HepG2 (cell line): ENCODE measurements around the gene MXRA7. TPM values are rescaled to one million over a fixed set of nuclear protein-coding genes. Genes with fewer than 3 reads are reported as not detected.

Source experiments
- HDAC6 ChIP-seq: fragments of 200-600 bp; sonication (generic); IDR thresholded peaks from 2 replicates; pipeline ENCODE4 v1.7.0; 2017; ENCODE audit warnings: mild to moderate bottlenecking, antibody characterized with exemption, low read length, low read depth
- KDM5A ChIP-seq: fragments of 200-600 bp; sonication (generic); IDR thresholded peaks from 2 replicates; pipeline ENCODE4 v1.7.0; 2018; ENCODE audit warnings: antibody characterized with exemption, mild to moderate bottlenecking, low read length, borderline replicate concordance
- NCOA1 ChIP-seq: sonication (generic); formaldehyde crosslinking; IDR thresholded peaks from 2 replicates; pipeline ENCODE4 v1.9.0; 2021; ENCODE audit warnings: missing genetic modification reagents
- ZBTB7B ChIP-seq: sonication (generic); formaldehyde crosslinking; IDR thresholded peaks from 2 replicates; pipeline ENCODE4 v1.4.0; 2020; ENCODE audit warnings: missing genetic modification reagents
- ZNF605 ChIP-seq: sonication (generic); formaldehyde crosslinking; IDR thresholded peaks from 2 replicates; pipeline ENCODE4 v1.8.0; 2022; ENCODE audit warnings: mild to moderate bottlenecking, missing genetic modification reagents
- polyA plus RNA-seq, 8 experiments: library from polyadenylated mRNA; depleted of rRNA in 3 of 8; stranded (reverse) in 7 of 8; unstranded in 1 of 8; fragments of >200 nt; fragmentation: Illumina TruSeq in 4 of 8; extraction: Trizol in 4 of 8; gene quantifications; 2 replicates each; pipeline versions ENCODE4 v1.2.1 to v1.2.3, GENCODE V29; 2011 to 2016; ENCODE audit warnings: low read depth in 4 of 8, missing spikeins in 1 of 8, mixed read lengths in 1 of 8; ENCODE audit not compliant: insufficient read depth in 1 of 8
- total RNA-seq, 5 experiments: library from RNA; depleted of rRNA; stranded (reverse); fragments of >200 nt; fragmentation: Illumina TruSeq; extraction: Trizol; gene quantifications; 2 replicates each; pipeline ENCODE4 v1.2.3, GENCODE V29; 2016; ENCODE audit warnings: low read depth in 1 of 5
- TF ChIP-seq, protein P1 (sequence below), 2 experiments: IDR thresholded peaks; 2 replicates each; pipeline ENCODE4 v1.6.1; 2011 to 2012; ENCODE audit warnings: low read length in 2 of 2, borderline replicate concordance in 1 of 2, low read depth in 1 of 2, mild to moderate bottlenecking in 1 of 2, moderate library complexity in 1 of 2
- TF ChIP-seq, protein P2 (sequence below): sonication (generic); formaldehyde crosslinking; IDR thresholded peaks from 2 replicates; pipeline ENCODE4 v1.9.0; 2021; ENCODE audit warnings: missing genetic modification reagents, borderline replicate concordance
- TF ChIP-seq, protein P3 (sequence below): sonication (generic); formaldehyde crosslinking; IDR thresholded peaks from 2 replicates; pipeline ENCODE4 v1.8.0; 2023; ENCODE audit warnings: mild to moderate bottlenecking, missing genetic modification reagents
- TF ChIP-seq, protein P4 (sequence below): sonication (generic); formaldehyde crosslinking; IDR thresholded peaks from 2 replicates; pipeline ENCODE4 v1.5.1; 2020; ENCODE audit warnings: mild to moderate bottlenecking, missing genetic modification reagents
- TF ChIP-seq, protein P5 (sequence below): sonication (generic); formaldehyde crosslinking; IDR thresholded peaks from 2 replicates; pipeline ENCODE4 v1.5.0; 2020; ENCODE audit warnings: mild to moderate bottlenecking, missing genetic modification reagents, borderline replicate concordance
- TF ChIP-seq, protein P6 (sequence below): sonication (generic); formaldehyde crosslinking; IDR thresholded peaks from 2 replicates; pipeline ENCODE4 v1.5.0; 2020; ENCODE audit warnings: missing genetic modification reagents

MXRA7 gene
- total and polyA plus RNA-seq, 2 of the 13 experiments (the other 11 are each of a cell fraction or from before 2014, with no cell fraction given) = 44.8 to 112 TPM

DNA sequence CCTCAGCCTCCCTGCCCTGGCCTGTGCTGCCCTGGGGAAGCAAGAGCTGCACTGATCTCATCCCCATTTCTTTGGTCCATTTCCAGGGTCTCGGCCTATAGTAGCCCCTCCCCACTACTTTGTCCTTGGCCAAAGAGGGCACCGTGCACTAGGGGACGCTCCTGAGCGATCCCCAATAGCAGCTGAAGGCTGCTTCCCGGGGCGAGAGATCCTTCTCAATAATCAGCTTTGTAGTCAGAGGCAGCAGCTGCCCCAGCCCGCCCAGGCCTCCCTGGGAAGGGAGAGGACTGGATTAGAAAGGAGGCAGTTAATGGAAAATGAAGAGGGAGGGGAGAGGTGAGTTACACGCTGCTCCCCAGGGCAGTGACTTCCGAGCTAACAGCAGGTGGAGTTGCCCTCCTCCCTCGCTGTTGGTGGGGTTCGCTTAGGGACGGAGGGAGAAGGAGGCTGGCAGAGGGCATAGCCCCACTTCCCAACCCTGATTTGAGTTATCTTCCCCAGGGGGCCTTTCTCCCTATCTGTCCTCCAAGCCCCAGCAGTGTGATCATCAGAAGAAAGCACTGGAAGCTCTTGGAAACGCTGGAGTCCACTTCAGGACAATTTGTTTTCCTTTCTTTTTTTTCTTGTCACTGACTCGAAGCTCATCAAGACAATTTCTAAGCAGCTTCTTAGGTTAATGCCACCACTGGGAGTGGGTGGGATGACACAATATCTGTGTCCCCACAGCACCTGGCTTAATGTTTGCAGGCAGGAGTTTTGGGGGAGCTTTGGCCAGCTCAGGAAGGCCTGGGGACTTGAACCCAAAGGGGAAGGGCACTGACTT lies 2.6 kb downstream of the MXRA7 start (continued):
- TF ChIP-seq, protein P1, sequence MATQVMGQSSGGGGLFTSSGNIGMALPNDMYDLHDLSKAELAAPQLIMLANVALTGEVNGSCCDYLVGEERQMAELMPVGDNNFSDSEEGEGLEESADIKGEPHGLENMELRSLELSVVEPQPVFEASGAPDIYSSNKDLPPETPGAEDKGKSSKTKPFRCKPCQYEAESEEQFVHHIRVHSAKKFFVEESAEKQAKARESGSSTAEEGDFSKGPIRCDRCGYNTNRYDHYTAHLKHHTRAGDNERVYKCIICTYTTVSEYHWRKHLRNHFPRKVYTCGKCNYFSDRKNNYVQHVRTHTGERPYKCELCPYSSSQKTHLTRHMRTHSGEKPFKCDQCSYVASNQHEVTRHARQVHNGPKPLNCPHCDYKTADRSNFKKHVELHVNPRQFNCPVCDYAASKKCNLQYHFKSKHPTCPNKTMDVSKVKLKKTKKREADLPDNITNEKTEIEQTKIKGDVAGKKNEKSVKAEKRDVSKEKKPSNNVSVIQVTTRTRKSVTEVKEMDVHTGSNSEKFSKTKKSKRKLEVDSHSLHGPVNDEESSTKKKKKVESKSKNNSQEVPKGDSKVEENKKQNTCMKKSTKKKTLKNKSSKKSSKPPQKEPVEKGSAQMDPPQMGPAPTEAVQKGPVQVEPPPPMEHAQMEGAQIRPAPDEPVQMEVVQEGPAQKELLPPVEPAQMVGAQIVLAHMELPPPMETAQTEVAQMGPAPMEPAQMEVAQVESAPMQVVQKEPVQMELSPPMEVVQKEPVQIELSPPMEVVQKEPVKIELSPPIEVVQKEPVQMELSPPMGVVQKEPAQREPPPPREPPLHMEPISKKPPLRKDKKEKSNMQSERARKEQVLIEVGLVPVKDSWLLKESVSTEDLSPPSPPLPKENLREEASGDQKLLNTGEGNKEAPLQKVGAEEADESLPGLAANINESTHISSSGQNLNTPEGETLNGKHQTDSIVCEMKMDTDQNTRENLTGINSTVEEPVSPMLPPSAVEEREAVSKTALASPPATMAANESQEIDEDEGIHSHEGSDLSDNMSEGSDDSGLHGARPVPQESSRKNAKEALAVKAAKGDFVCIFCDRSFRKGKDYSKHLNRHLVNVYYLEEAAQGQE (IDR thresholded peaks at IDR 0.05; ENCODE audit: borderline replicate concordance in 1 of 2, low read depth in 1 of 2, low read length in 2 of 2) = no peak
- TF ChIP-seq HDAC6 = no peak
- no peak for TF ChIP-seq NCOA1
- TF ChIP-seq, protein P2, sequence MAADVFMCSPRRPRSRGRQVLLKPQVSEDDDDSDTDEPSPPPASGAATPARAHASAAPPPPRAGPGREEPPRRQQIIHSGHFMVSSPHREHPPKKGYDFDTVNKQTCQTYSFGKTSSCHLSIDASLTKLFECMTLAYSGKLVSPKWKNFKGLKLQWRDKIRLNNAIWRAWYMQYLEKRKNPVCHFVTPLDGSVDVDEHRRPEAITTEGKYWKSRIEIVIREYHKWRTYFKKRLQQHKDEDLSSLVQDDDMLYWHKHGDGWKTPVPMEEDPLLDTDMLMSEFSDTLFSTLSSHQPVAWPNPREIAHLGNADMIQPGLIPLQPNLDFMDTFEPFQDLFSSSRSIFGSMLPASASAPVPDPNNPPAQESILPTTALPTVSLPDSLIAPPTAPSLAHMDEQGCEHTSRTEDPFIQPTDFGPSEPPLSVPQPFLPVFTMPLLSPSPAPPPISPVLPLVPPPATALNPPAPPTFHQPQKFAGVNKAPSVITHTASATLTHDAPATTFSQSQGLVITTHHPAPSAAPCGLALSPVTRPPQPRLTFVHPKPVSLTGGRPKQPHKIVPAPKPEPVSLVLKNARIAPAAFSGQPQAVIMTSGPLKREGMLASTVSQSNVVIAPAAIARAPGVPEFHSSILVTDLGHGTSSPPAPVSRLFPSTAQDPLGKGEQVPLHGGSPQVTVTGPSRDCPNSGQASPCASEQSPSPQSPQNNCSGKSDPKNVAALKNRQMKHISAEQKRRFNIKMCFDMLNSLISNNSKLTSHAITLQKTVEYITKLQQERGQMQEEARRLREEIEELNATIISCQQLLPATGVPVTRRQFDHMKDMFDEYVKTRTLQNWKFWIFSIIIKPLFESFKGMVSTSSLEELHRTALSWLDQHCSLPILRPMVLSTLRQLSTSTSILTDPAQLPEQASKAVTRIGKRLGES (CRISPR knock-in tag) = no peak
- TF ChIP-seq, protein P3, sequence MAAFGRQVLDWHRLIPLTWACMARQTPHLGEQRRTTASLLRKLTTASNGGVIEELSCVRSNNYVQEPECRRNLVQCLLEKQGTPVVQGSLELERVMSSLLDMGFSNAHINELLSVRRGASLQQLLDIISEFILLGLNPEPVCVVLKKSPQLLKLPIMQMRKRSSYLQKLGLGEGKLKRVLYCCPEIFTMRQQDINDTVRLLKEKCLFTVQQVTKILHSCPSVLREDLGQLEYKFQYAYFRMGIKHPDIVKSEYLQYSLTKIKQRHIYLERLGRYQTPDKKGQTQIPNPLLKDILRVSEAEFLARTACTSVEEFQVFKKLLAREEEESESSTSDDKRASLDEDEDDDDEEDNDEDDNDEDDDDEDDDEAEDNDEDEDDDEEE (CRISPR knock-in tag) = no peak
- no peak for TF ChIP-seq KDM5A
- TF ChIP-seq ZBTB7B (CRISPR knock-in tag) = 0 out of 2 replicates have a peak, but pooled peaks have one; percentile 25
- TF ChIP-seq, protein P4, sequence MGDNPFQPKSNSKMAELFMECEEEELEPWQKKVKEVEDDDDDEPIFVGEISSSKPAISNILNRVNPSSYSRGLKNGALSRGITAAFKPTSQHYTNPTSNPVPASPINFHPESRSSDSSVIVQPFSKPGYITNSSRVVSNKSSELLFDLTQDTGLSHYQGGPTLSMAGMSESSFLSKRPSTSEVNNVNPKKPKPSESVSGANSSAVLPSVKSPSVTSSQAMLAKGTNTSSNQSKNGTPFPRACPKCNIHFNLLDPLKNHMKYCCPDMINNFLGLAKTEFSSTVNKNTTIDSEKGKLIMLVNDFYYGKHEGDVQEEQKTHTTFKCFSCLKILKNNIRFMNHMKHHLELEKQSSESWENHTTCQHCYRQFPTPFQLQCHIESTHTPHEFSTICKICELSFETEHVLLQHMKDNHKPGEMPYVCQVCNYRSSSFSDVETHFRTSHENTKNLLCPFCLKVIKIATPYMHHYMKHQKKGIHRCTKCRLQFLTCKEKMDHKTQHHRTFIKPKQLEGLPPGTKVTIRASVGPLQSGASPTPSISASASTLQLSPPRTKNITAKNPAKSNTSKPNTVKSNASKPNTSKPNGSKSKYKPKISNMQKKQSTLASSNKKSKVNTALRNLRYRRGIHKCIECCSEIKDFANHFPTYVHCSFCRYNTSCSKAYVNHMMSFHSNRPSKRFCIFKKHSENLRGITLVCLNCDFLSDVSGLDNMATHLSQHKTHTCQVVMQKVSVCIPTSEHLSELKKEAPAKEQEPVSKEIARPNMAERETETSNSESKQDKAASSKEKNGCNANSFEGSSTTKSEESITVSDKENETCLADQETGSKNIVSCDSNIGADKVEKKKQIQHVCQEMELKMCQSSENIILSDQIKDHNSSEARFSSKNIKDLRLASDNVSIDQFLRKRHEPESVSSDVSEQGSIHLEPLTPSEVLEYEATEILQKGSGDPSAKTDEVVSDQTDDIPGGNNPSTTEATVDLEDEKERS (CRISPR knock-in tag) = no peak
- TF ChIP-seq, protein P5, sequence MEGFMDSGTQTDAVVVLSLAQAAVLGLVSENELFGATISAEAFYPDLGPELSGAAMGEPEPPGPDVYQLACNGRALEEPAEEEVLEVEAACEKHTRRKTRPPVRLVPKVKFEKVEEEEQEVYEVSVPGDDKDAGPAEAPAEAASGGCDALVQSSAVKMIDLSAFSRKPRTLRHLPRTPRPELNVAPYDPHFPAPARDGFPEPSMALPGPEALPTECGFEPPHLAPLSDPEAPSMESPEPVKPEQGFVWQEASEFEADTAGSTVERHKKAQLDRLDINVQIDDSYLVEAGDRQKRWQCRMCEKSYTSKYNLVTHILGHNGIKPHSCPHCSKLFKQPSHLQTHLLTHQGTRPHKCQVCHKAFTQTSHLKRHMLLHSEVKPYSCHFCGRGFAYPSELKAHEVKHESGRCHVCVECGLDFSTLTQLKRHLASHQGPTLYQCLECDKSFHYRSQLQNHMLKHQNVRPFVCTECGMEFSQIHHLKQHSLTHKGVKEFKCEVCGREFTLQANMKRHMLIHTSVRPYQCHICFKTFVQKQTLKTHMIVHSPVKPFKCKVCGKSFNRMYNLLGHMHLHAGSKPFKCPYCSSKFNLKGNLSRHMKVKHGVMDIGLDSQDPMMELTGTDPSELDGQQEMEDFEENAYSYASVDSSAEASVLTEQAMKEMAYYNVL (CRISPR knock-in tag) = 0 out of 2 replicates have a peak, but pooled peaks have one; percentile 26
- TF ChIP-seq, protein P6, sequence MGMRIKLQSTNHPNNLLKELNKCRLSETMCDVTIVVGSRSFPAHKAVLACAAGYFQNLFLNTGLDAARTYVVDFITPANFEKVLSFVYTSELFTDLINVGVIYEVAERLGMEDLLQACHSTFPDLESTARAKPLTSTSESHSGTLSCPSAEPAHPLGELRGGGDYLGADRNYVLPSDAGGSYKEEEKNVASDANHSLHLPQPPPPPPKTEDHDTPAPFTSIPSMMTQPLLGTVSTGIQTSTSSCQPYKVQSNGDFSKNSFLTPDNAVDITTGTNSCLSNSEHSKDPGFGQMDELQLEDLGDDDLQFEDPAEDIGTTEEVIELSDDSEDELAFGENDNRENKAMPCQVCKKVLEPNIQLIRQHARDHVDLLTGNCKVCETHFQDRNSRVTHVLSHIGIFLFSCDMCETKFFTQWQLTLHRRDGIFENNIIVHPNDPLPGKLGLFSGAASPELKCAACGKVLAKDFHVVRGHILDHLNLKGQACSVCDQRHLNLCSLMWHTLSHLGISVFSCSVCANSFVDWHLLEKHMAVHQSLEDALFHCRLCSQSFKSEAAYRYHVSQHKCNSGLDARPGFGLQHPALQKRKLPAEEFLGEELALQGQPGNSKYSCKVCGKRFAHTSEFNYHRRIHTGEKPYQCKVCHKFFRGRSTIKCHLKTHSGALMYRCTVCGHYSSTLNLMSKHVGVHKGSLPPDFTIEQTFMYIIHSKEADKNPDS (CRISPR knock-in tag) = no peak
- TF ChIP-seq ZNF605 (CRISPR knock-in tag) = no peak
